GM20000 (cell line): ENCODE results near the gene C1orf116.

Experiments used
- DNase-seq: peaks from one replicate; pipeline ENCODE4 v3.0.0; 2012; ENCODE audit warnings: low spot score
- TF ChIP-seq, protein P1 (sequence below): IDR thresholded peaks from 2 replicates; pipeline ENCODE4 v1.5.1; 2012; ENCODE audit warnings: mild to moderate bottlenecking, control low read depth; ENCODE audit errors: extremely low read depth, missing control alignments

The C1orf116 gene

DNA sequence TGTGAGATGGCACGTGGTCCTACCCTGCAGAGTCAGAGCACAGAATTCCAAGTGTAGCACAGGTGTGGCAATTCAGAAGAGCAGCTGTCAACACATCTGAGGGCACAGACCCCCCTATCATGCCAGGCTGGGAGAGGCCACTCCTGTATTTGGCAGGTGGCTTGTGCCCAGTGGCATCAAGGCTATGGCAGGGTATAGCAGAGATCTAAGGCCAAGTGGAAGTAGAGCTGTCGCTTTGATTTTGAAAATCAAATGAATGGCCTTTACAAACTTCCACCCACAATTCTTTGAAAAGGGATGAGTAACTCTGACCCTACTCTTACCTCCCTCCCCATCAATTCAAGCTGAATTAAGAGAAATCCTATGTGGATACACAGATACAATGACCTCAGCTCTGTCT is 13.4 kb downstream of the C1orf116 start:
- no peak for DNase-seq

DNA sequence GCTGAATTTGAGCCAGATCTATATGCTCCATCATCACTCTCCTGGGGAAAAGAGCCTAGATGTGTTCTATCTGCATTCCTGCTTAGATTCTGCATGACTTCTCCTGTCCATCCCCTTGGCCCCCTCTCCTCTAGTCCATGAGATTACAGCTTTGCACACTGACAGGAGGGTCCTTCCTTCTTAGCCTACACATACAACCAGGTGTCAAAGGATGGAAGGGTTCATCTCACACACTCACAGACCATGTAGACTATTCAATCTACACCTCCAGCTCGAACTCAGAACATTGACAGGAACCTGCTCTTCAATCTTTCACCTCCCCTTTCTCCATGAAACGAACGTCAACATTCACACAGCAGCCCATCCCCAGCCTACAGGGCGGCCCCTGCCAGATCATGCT is 13.8 kb downstream of the C1orf116 start:
- TF ChIP-seq, protein P1, sequence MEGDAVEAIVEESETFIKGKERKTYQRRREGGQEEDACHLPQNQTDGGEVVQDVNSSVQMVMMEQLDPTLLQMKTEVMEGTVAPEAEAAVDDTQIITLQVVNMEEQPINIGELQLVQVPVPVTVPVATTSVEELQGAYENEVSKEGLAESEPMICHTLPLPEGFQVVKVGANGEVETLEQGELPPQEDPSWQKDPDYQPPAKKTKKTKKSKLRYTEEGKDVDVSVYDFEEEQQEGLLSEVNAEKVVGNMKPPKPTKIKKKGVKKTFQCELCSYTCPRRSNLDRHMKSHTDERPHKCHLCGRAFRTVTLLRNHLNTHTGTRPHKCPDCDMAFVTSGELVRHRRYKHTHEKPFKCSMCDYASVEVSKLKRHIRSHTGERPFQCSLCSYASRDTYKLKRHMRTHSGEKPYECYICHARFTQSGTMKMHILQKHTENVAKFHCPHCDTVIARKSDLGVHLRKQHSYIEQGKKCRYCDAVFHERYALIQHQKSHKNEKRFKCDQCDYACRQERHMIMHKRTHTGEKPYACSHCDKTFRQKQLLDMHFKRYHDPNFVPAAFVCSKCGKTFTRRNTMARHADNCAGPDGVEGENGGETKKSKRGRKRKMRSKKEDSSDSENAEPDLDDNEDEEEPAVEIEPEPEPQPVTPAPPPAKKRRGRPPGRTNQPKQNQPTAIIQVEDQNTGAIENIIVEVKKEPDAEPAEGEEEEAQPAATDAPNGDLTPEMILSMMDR: no peak
- DNase-seq: no peak

More for the DNA sequence above, 13.4 kb downstream of the C1orf116 start:
- TF ChIP-seq, protein P1: no peak

- TF ChIP-seq, protein P1: no peak
- no peak for DNase-seq
Observed at GRCh38 chr1:207017615-207018559, 14.7 kb downstream of the C1orf116 start.

- TF ChIP-seq, protein P1: no peak
- no peak for DNase-seq
Observed at GRCh38 chr1:207015791-207016190, 16.8 kb downstream of the C1orf116 start.

DNA sequence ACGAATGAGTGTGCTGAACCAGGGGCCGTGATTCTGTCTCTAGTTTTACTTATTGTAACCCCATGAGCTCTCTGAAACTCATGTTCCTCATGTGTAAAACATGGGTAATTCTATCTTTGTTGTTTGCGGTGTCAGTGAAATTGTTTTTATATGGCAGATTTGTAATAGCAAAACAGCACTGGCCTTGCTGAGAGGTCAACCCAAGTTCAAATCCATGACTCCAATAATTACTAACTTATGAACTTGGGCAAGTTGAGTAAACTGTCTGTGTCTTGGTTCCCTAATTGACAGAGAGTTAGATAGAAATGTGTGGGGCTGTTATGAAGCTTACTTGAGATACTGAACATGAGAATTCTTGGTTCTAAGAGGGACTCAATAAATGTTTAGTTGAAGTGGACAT is 17.8 kb downstream of the C1orf116 start:
- TF ChIP-seq, protein P1: no peak
- no peak for DNase-seq

DNA sequence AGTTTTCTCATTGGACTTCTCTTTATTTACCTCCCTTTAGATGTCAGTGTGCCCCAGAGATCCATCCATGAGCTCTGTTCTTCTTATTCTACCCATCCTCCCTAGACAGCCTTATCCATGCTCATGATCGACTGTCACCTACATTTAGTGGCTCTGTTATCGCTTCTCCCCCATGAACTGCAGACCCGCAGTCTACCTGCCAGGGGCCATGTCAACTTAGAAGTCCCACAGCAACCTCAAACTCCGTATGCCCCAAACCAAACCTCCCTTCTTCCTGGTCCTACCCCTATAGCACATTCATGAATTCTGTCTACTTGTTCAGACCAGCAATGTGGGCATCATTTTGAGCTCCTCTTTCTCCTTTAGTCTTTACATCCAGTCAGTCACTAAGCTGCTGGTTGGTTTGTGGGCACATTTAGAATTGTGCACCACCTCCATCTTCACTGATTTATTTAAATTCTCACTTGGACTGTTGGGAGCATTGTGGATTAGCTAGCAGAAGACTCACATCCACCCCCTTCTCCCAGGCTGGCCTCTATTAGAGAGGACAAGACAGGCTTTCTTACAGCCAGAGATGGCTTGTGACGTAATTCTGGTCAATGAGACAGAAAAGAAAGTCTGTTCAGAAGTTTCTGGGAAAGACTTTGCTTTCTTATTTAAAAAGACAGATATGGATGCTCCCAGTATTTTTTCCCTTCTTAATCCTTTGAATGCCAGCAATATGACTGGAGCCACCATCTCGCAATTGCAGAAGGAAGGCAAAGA is 19.1 kb downstream of the C1orf116 start:
- TF ChIP-seq, protein P1: no peak
- no peak for DNase-seq

DNA sequence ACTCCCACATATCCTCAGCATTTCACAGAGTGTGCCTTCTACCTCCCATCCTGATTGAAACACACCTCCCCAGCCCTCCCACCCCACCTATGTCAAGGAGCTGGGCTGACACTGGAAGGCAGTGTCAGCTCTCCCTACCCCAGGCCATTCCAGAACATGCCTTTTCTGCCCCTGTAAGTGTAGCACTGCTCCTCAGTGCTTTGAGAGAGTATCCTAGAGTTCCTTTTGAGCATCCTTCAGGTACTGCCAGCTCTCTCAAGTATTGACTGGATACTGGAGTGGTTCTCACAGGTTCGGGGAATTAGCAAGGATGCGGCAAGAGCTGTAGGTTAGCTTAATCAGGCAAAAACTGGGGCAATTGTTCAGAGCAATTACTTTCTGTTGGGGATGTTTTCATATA is 21.8 kb downstream of the C1orf116 start:
- TF ChIP-seq, protein P1: no peak
- DNase-seq: no peak
